Body of pancreas (tissue), 4 donors: ENCODE results near the gene SEZ6L.

Experiments used
- POLR2A ChIP-seq, 3 donors: fragments of 450-650 bp; IDR thresholded peaks; one replicate each; pipeline ENCODE4 v1.6.1; 2016; ENCODE audit warnings: antibody characterized with exemption in 3 of 3, mild to moderate bottlenecking in 2 of 3
- TF ChIP-seq, protein P1 (sequence below), 7 experiments: fragments of 450-650 bp in 4 of 7; fragments of 200-600 bp in 3 of 7; sonication (generic) in 3 of 7; IDR thresholded peaks; one replicate each; pipeline ENCODE4 v1.5.1; 2016 to 2019; ENCODE audit warnings: antibody characterized with exemption in 7 of 7

DNA sequence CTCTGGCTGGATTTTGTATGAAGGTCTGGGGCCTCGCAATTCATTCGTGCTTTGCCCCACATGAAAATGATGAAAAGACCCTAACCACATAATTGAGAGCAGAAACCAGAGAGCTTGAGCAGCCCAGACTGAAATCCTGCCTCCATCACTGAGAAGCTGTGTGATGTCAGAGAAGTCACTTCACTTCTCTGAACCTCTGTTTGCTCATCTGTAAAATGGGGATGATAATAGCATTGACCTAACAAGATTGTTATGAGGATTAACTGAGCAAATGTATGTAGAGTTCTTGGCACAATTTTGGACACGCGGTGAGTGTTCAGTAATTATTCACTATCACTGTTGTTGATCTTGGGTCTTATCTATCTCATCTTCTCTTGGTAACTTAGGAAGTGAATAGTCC is 203.6 kb downstream of the SEZ6L start:
- no peak for TF ChIP-seq POLR2A (IDR thresholded peaks at IDR 0.05)
- TF ChIP-seq, protein P1, sequence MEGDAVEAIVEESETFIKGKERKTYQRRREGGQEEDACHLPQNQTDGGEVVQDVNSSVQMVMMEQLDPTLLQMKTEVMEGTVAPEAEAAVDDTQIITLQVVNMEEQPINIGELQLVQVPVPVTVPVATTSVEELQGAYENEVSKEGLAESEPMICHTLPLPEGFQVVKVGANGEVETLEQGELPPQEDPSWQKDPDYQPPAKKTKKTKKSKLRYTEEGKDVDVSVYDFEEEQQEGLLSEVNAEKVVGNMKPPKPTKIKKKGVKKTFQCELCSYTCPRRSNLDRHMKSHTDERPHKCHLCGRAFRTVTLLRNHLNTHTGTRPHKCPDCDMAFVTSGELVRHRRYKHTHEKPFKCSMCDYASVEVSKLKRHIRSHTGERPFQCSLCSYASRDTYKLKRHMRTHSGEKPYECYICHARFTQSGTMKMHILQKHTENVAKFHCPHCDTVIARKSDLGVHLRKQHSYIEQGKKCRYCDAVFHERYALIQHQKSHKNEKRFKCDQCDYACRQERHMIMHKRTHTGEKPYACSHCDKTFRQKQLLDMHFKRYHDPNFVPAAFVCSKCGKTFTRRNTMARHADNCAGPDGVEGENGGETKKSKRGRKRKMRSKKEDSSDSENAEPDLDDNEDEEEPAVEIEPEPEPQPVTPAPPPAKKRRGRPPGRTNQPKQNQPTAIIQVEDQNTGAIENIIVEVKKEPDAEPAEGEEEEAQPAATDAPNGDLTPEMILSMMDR (IDR thresholded peaks at IDR 0.05), result no peak
